Left ventricle myocardium inferior (tissue), 1 donor: ENCODE data around the gene CRIM1. TPM values are rescaled to one million over a fixed set of nuclear protein-coding genes. Genes with fewer than 3 reads are reported as not detected.

Experiments
- DNase-seq: peaks from one replicate; pipeline ENCODE4 v3.0.0-alpha.2; 2020
- H3K27ac ChIP-seq: fragments of 200-600 bp; replicated peaks from 2 replicates; pipeline ENCODE4 v1.8.0; 2021
- H3K27me3 ChIP-seq: fragments of 200-600 bp; 2 replicates; pipeline ENCODE4 v1.8.0; 2021; ENCODE audit warnings: low read depth
- H3K36me3 ChIP-seq: fragments of 200-600 bp; 2 replicates; pipeline ENCODE4 v1.8.0; 2021
- H3K4me1 ChIP-seq: fragments of 200-600 bp; 2 replicates; pipeline ENCODE4 v1.8.0; 2021
- H3K4me3 ChIP-seq: fragments of 200-600 bp; 2 replicates; pipeline ENCODE4 v1.8.0; 2021; ENCODE audit warnings: mild to moderate bottlenecking, moderate library complexity
- H3K9me3 ChIP-seq: fragments of 200-600 bp; replicated peaks from 2 replicates; pipeline ENCODE4 v1.8.0; 2021
- CTCF ChIP-seq: fragments of 200-600 bp; IDR thresholded peaks from 2 replicates; pipeline ENCODE4 v1.8.0; 2021; ENCODE audit warnings: antibody characterized with exemption, mild to moderate bottlenecking, borderline replicate concordance
- intact Hi-C: fragments of 100-400 bp; cut with micrococcal nuclease; formaldehyde crosslinking; loops from one replicate; pipeline ENCODE4 v1.11.0; 2022
- total RNA-seq: library from RNA; stranded (reverse); fragmentation: NEBNext Ultra II Directional; extraction: Animal tissue kit (Norgen Biotek cat#: 25700); gene quantifications from one replicate; pipeline ENCODE4 v1.2.1, GENCODE V29; 2021
- donor health status: DM: no; HTN: yes; CAD: no; lungs with severe emphysema.

Gene CRIM1
- total RNA-seq, 1 donor from 2014 or later, result 45.6 TPM

GRCh38 chr2:36497570-36498163 is 142.1 kb downstream of the CRIM1 start:
- no peak overlapping the region for H3K4me3 ChIP-seq
- H3K27me3 ChIP-seq, result no peaks in the 10 kb centered on the region
- intact Hi-C loops, result no loop called here
- peaks cover 29% of the 10 kb centered on the region for H3K36me3 ChIP-seq
- H3K27ac ChIP-seq, result no peak overlapping the region
- no peaks in the 10 kb centered on the region for H3K9me3 ChIP-seq
- DNase-seq, result no peak
- TF ChIP-seq CTCF, result no peak
- peaks cover 7% of the 10 kb centered on the region for H3K4me1 ChIP-seq

- DNase-seq, result no peak
- peaks cover 34% of the 10 kb centered on the region for H3K36me3 ChIP-seq
- no peaks in the 10 kb centered on the region for H3K27me3 ChIP-seq
- no peak overlapping the region for H3K27ac ChIP-seq
- H3K4me3 ChIP-seq, result no peak overlapping the region
- no peak for TF ChIP-seq CTCF
- intact Hi-C loops, result no loop called here
- no peaks in the 10 kb centered on the region for H3K9me3 ChIP-seq
- H3K4me1 ChIP-seq, result no peaks in the 10 kb centered on the region
These were observed 143.7 kb downstream of the CRIM1 start for GRCh38 chr2:36499128-36499820.

- no peak for DNase-seq
- H3K4me1 ChIP-seq, result no peaks in the 10 kb centered on the region
- TF ChIP-seq CTCF, result no peak
- H3K27ac ChIP-seq, result no peak overlapping the region
- peaks cover 34% of the 10 kb centered on the region for H3K36me3 ChIP-seq
- no peaks in the 10 kb centered on the region for H3K27me3 ChIP-seq
- H3K4me3 ChIP-seq, result no peak overlapping the region
- intact Hi-C loops, result no loop called here
- H3K9me3 ChIP-seq, result no peaks in the 10 kb centered on the region
These were observed 144.5 kb downstream of the CRIM1 start for GRCh38 chr2:36500072-36500471.

- intact Hi-C loops, result no loop called here
- H3K27ac ChIP-seq, result no peak overlapping the region
- TF ChIP-seq CTCF, result no peak
- H3K4me3 ChIP-seq, result no peak overlapping the region
- DNase-seq, result no peak
- peaks cover 40% of the 10 kb centered on the region for H3K36me3 ChIP-seq
- no peaks in the 10 kb centered on the region for H3K27me3 ChIP-seq
- no peaks in the 10 kb centered on the region for H3K9me3 ChIP-seq
- H3K4me1 ChIP-seq, result no peaks in the 10 kb centered on the region
These were observed 146.5 kb downstream of the CRIM1 start for GRCh38 chr2:36502081-36502480.

GRCh38 chr2:36507408-36507812 is 151.8 kb downstream of the CRIM1 start:
- DNase-seq, result no peak
- no peaks in the 10 kb centered on the region for H3K4me1 ChIP-seq
- no peaks in the 10 kb centered on the region for H3K27me3 ChIP-seq
- peak; percentile 88 for TF ChIP-seq CTCF
- H3K27ac ChIP-seq, result no peak overlapping the region
- intact Hi-C loops, result loop anchor here (5.0 kb wide), 1 partner anchor 155 kb away; no protein-coding TSS in a partner anchor
- peaks cover 35% of the 10 kb centered on the region for H3K36me3 ChIP-seq
- no peaks in the 10 kb centered on the region for H3K9me3 ChIP-seq
- no peak overlapping the region for H3K4me3 ChIP-seq
